HG02852 (cell line): ENCODE measurements around the gene TMSB4X.
"Not testable (repeated sequence)": the region's sequence is repeated elsewhere in the genome, so short reads cannot be mapped to it uniquely, and the experiment has no call there.

Experiments used
- ATAC-seq: cut with Tn5 transposase; IDR thresholded peaks from one replicate; pipeline ENCODE4 v1.9.1; 2021; ENCODE audit warnings: mild to moderate bottlenecking, moderate library complexity; ENCODE audit not compliant: unreplicated experiment

TMSB4X gene

GRCh38 chrX:13016731-13017130 lies 41.8 kb downstream of the TMSB4X start:
- not testable (repeated sequence) for ATAC-seq

GRCh38 chrX:13022926-13023325 lies 48.0 kb downstream of the TMSB4X start:
- peak; percentile 83 for ATAC-seq

DNA sequence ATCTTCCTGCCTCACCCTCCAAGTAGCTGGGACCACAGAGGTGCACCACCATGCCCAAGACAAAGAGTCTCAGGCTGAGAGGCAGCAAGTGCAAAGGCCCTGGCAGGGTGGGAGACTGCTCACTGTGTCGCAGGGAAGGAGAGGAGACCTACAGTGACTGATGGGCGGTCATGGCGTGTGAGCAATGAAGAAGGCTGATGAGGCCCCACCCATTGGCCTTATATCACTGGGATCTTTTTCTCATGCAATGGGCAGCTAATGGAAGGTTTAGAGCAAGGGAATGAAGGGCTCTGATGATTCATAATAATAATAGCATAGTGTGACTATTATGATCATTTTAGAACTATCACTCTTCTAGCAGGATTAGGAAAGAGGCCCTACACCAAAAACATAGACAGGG lies 48.7 kb downstream of the TMSB4X start:
- ATAC-seq, result no peak

GRCh38 chrX:13023979-13024378 lies 49.1 kb downstream of the TMSB4X start:
- ATAC-seq, result no peak

DNA sequence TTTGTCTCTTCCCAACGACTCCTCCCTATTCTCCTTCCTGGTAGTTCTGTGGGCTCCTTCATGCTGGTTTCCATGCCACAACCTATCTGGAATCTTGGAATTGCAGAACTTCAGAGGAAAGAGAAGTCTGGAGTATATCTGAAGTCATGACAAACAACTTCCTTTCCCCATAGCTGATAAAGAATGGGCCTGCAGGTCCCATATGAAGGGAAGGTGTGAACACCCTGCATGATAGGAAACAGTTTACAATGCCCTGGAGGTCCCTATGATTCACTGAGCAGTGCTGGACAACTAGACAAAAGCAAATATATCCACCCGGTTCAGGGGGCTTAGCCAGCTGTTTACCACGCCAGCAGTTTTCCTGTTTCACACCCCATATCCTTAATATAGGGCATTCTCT lies 50.1 kb downstream of the TMSB4X start:
- no peak for ATAC-seq
